ENCODE data around the gene PTPRK. TPM values are rescaled to one million over a fixed set of nuclear protein-coding genes. Genes with fewer than 3 reads are reported as not detected.

The PTPRK gene
- total and polyA plus RNA-seq, 4 donors = 12.1 to 61.2 (median 29.1) TPM

DNA sequence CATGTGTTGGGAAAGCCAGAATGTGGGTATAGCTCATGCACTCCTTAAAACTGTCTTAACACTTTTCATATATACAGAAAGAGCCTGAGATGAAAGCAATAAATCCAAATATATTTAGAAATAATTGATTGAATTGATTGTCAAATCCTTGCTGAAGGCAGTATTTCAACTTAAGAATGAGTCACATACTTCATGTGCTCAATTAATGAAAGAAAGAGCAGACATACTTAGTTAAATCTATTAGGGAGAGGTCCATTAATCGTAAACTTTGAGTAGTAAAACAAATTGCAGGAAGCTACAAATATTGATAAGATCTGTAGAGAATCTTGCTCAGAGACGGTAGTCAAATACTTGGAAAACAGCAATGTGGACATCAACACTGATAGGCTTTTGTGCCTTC is 358.0 kb downstream of the PTPRK start:
- WGBS = 91% methylated on average over 2 of the region's 2 CpGs
- no peak for TF ChIP-seq TAF1 (conservative IDR thresholded peaks at IDR 0.05)
- no peak for TF ChIP-seq HNF4A (conservative IDR thresholded peaks at IDR 0.05)
- no peak for TF ChIP-seq HNF4G (IDR thresholded peaks at IDR 0.05)
- no peak for TF ChIP-seq SP1 (IDR thresholded peaks at IDR 0.05)
- TF ChIP-seq FOXA1 (IDR thresholded peaks at IDR 0.05) = no peak

DNA sequence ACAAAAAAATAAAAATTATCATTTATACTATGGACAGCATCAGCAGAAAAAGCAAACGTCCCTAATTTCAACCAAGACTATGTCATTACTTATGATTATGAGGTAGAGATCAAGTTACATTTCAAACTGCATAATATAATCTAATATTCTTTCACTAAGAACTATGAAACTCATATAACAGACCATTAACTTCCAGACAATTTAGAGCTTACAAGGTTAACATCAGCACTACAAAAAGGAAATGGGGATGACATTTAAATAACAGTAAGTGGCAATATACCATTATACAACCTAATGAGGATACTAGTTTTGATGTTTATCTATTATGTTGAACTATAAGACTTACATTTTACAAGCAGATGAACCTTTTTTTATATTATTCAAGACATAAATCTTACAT is 358.6 kb downstream of the PTPRK start:
- H3K9ac ChIP-seq (ENCODE audit: low read depth in 1 of 2, low read length in 2 of 2) = no peak overlapping the region
- no peaks in the 10 kb centered on the region for H3K4me1 ChIP-seq (ENCODE audit: control insufficient read depth in 4 of 4, insufficient read depth in 4 of 4, low read length in 3 of 4)
- no peaks in the 10 kb centered on the region for H3K36me3 ChIP-seq (ENCODE audit: control insufficient read depth in 4 of 4, insufficient read depth in 3 of 4, low read depth in 1 of 4, low read length in 3 of 4)
- 75% methylated on average over 1 of the region's 1 CpG for WGBS
- H3K27ac ChIP-seq (ENCODE audit: low read depth in 1 of 2, low read length in 2 of 2) = no peak overlapping the region
- DNase-seq (ENCODE audit: low spot score) = no peak
- no peaks in the 10 kb centered on the region for H3K27me3 ChIP-seq (ENCODE audit: control insufficient read depth in 4 of 4, insufficient read depth in 4 of 4, low read length in 3 of 4)
- H3K4me3 ChIP-seq (ENCODE audit: low read depth in 1 of 3, low read length in 3 of 3) = no peak overlapping the region
- no peaks in the 10 kb centered on the region for H3K9me3 ChIP-seq (ENCODE audit: control insufficient read depth in 4 of 4, low read length in 3 of 4)
- no peak for TF ChIP-seq NR2F2 (IDR thresholded peaks at IDR 0.05)
- no peak for TF ChIP-seq HNF4A (conservative IDR thresholded peaks at IDR 0.05)
- no peak for TF ChIP-seq EGR1 (IDR thresholded peaks at IDR 0.05; ENCODE audit: low read depth in 2 of 2)
- TF ChIP-seq, protein P1, sequence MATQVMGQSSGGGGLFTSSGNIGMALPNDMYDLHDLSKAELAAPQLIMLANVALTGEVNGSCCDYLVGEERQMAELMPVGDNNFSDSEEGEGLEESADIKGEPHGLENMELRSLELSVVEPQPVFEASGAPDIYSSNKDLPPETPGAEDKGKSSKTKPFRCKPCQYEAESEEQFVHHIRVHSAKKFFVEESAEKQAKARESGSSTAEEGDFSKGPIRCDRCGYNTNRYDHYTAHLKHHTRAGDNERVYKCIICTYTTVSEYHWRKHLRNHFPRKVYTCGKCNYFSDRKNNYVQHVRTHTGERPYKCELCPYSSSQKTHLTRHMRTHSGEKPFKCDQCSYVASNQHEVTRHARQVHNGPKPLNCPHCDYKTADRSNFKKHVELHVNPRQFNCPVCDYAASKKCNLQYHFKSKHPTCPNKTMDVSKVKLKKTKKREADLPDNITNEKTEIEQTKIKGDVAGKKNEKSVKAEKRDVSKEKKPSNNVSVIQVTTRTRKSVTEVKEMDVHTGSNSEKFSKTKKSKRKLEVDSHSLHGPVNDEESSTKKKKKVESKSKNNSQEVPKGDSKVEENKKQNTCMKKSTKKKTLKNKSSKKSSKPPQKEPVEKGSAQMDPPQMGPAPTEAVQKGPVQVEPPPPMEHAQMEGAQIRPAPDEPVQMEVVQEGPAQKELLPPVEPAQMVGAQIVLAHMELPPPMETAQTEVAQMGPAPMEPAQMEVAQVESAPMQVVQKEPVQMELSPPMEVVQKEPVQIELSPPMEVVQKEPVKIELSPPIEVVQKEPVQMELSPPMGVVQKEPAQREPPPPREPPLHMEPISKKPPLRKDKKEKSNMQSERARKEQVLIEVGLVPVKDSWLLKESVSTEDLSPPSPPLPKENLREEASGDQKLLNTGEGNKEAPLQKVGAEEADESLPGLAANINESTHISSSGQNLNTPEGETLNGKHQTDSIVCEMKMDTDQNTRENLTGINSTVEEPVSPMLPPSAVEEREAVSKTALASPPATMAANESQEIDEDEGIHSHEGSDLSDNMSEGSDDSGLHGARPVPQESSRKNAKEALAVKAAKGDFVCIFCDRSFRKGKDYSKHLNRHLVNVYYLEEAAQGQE (IDR thresholded peaks at IDR 0.05) = no peak
- TF ChIP-seq, protein P2, sequence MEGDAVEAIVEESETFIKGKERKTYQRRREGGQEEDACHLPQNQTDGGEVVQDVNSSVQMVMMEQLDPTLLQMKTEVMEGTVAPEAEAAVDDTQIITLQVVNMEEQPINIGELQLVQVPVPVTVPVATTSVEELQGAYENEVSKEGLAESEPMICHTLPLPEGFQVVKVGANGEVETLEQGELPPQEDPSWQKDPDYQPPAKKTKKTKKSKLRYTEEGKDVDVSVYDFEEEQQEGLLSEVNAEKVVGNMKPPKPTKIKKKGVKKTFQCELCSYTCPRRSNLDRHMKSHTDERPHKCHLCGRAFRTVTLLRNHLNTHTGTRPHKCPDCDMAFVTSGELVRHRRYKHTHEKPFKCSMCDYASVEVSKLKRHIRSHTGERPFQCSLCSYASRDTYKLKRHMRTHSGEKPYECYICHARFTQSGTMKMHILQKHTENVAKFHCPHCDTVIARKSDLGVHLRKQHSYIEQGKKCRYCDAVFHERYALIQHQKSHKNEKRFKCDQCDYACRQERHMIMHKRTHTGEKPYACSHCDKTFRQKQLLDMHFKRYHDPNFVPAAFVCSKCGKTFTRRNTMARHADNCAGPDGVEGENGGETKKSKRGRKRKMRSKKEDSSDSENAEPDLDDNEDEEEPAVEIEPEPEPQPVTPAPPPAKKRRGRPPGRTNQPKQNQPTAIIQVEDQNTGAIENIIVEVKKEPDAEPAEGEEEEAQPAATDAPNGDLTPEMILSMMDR (IDR thresholded peaks at IDR 0.05; ENCODE audit: low read depth, low read length, missing input control) = no peak
- TF ChIP-seq, protein P3, sequence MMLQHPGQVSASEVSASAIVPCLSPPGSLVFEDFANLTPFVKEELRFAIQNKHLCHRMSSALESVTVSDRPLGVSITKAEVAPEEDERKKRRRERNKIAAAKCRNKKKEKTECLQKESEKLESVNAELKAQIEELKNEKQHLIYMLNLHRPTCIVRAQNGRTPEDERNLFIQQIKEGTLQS (IDR thresholded peaks at IDR 0.05) = no peak
- no peak for TF ChIP-seq SP1 (IDR thresholded peaks at IDR 0.05)
- TF ChIP-seq, protein P4, sequence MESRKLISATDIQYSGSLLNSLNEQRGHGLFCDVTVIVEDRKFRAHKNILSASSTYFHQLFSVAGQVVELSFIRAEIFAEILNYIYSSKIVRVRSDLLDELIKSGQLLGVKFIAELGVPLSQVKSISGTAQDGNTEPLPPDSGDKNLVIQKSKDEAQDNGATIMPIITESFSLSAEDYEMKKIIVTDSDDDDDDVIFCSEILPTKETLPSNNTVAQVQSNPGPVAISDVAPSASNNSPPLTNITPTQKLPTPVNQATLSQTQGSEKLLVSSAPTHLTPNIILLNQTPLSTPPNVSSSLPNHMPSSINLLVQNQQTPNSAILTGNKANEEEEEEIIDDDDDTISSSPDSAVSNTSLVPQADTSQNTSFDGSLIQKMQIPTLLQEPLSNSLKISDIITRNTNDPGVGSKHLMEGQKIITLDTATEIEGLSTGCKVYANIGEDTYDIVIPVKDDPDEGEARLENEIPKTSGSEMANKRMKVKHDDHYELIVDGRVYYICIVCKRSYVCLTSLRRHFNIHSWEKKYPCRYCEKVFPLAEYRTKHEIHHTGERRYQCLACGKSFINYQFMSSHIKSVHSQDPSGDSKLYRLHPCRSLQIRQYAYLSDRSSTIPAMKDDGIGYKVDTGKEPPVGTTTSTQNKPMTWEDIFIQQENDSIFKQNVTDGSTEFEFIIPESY (IDR thresholded peaks at IDR 0.05) = no peak
- TF ChIP-seq, protein P5, sequence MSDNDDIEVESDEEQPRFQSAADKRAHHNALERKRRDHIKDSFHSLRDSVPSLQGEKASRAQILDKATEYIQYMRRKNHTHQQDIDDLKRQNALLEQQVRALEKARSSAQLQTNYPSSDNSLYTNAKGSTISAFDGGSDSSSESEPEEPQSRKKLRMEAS (IDR thresholded peaks at IDR 0.05) = no peak
- TF ChIP-seq YY1 (IDR thresholded peaks at IDR 0.05) = no peak

More for the DNA sequence above, 358.0 kb downstream of the PTPRK start:
- no peaks in the 10 kb centered on the region for H3K4me1 ChIP-seq (ENCODE audit: control insufficient read depth in 4 of 4, insufficient read depth in 4 of 4, low read length in 3 of 4)
- no peak overlapping the region for H3K9ac ChIP-seq (ENCODE audit: low read depth in 1 of 2, low read length in 2 of 2)
- no peaks in the 10 kb centered on the region for H3K9me3 ChIP-seq (ENCODE audit: control insufficient read depth in 4 of 4, low read length in 3 of 4)
- H3K27me3 ChIP-seq (ENCODE audit: control insufficient read depth in 4 of 4, insufficient read depth in 4 of 4, low read length in 3 of 4) = no peaks in the 10 kb centered on the region
- no peaks in the 10 kb centered on the region for H3K36me3 ChIP-seq (ENCODE audit: control insufficient read depth in 4 of 4, insufficient read depth in 3 of 4, low read depth in 1 of 4, low read length in 3 of 4)
- no peak overlapping the region for H3K27ac ChIP-seq (ENCODE audit: low read depth in 1 of 2, low read length in 2 of 2)
- no peak for DNase-seq (ENCODE audit: low spot score)
- H3K4me3 ChIP-seq (ENCODE audit: low read depth in 1 of 3, low read length in 3 of 3) = no peak overlapping the region

All from liver (tissue), 9 donors.